Stimulated activated CD8-positive, alpha-beta memory T cell treated with anti-CD3 and anti-CD28 coated beads, Interleukin-15, amount 100 ng/mL, for 4 hours (primary cell): ENCODE data around the gene MYO7A.
A peak's percentile ranks its signal among the peaks of the same experiment; 100 is the strongest.

ENCODE experiments used
- DNase-seq, 2 donors: peaks; one replicate each; pipeline ENCODE4 v3.0.0-alpha.2; 2020; ENCODE audit warnings: low read depth in 2 of 2

The MYO7A gene

GRCh38 chr11:77127920-77128691, at the start of gene MYO7A:
Gene MYO7A (plus strand): TSS chr11:77128246. CDS start chr11:77130635, 2,389 bp downstream.
- DNase-seq = no peak

DNA sequence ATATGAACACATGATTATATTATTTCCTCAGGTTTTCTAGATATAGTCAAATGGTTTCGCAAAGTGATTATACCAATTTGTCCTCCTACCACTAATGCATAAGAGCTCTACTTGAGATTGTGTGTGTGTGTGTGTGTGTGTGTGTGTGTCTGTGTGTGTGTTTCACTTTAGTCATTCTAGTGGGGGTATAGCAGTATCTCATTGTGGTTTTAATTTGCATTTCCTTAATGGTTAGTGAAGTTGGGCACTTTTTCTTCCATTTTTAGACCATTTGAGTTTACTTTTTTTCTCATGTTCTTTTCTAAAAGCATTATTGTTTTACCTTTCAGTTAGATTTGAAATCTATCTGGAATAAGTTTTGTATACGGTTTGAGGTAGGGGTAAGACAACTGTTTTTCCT, 48.4 kb upstream of the MYO7A start:
- DNase-seq = no peak

DNA sequence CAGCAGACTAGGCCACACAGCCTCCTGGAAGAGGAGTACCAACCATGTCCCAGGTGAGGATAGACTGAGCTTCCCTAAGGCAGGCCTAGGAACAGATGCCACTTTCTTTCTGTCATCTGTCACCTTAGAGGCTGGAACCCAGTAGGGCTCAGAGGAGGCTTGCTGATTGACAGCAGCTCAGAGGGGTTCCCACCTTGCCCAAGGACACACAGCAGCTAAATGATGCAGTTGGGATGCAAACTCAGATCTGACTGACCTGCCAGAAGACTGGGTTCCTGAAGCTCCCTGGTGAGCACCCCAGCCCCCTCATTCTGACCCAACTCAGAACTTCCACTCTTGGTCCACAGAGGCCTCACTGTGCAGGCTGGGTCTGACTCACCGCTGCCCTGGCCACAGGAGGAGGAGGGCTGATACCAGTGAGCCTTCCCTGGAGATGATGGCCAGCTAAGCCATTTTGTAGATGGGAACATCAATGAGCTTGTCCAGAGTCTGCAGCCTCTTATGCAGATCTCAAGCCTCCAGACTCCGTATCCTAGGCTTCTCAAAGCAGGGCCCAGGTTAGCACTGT, 47.3 kb upstream of the MYO7A start:
- no peak for DNase-seq

DNA sequence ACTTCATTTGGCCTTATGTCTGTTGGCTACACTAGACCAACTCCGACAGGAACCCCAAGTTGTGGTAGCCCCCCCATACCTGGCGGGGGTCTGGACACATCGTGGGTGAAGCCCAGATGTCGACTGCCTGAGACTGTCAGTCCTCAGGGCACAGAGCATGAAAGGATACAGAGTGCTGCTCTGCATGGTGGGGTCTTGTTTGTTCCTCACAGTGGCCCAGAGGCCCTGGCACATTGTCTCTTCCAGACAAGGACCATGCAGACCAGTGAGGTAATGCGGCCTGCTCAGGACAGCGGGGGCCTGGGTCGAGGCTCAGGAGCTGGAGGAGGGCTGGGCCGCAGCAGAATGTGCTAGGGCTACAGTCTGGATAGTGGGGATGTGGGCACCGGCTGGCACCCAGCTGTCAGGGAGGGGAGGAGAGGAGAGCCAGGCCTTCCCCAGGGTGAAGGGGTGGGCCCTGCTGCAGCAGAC, 46.6 kb upstream of the MYO7A start:
- no peak for DNase-seq

DNA sequence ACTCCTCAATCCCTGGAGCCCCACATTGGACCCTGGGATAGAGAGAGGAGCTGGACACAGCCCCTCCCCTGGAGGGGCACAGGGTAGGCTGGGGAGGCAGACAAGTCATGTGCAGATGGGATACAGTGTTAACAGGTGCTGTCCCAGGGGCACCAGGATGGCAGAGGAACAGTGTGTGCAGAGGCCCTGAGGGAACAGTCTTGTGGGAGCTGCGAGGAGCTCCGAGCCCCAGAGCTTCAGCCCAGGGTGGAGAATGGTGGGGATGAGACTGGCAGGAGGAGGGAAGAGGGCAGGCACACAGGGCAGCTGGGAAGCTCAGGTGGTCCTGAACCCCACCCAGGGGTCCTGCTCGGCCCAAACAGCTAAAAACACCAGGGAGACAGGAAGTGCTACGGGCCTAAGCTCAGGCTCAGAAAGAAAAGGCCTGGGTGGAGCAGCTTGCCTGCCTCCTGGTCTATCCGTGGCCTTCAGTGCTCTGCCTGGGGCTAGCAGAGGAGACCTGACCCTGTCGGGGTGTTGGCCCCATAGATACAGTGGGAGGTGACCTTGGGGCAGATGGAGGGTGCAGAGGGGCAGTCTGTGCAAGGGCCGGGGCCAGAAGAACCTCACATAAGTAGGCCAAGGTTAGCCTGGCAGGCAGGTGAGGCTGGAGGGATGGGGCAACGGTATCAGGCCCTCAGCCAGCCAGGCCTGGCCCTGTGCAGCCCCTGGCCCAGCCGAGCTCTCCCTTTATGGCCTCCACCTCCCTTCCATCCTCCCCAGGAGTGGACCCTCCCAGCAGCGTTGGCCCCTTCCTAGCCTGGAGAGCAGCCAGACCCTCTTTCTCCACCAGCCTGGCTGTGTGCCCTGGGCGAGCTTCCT, 45.8 kb upstream of the MYO7A start:
- no peak for DNase-seq

GRCh38 chr11:77082838-77083565, 45.0 kb upstream of the MYO7A start:
- DNase-seq = no peak

GRCh38 chr11:77083566-77084245, 44.3 kb upstream of the MYO7A start:
- no peak for DNase-seq

- no peak for DNase-seq
These were observed 43.4 kb upstream of the MYO7A start for GRCh38 chr11:77084581-77085191.

- DNase-seq = no peak
These were observed 42.4 kb upstream of the MYO7A start for GRCh38 chr11:77085652-77086051.

DNA sequence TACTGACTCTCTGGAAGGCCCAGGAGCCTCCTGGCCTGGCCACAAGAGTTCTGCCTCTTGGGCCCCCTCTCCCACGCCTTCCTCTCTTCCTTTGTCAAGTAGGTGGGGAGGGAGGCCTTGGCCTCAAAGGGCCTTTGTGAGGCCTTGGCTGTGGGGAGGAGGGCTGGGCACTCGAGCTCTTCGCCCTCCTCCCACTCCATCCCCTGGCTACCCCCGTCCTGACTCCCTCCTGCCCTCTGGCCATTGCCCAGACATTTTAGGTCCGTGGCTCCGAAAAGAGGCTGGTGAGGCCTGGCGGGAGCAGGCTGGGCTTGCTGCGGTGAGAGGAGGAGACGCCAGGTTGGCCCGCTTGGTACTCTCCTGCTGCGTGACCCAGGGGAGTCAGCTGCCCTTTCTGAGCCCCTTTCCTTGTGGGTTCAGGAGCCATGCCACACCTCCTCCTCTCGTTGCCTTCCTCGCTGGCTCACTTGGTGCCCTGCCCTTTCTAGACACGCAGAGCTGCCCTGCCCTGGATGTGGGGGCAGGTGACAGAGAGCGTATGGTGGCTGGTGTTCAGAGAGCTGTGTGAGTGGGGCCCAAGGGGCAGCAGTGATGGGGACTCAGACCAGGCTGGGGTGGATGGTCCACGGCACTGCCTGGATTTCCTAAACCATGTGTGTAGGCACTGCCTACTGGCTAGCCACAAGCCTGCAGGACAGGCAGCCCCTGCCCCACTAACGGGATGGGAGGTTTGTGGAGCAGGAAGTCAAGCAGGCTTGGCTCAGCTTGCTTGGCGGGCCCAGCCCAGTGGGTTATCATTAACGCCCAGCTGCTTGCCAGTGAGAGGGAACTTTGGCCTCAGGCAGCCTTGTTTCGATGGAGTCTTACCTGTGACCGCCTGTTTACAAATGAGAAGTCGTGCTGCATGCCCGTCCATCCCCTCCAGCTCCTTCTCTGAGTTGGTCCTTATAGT, 41.2 kb upstream of the MYO7A start:
- DNase-seq = no peak

DNA sequence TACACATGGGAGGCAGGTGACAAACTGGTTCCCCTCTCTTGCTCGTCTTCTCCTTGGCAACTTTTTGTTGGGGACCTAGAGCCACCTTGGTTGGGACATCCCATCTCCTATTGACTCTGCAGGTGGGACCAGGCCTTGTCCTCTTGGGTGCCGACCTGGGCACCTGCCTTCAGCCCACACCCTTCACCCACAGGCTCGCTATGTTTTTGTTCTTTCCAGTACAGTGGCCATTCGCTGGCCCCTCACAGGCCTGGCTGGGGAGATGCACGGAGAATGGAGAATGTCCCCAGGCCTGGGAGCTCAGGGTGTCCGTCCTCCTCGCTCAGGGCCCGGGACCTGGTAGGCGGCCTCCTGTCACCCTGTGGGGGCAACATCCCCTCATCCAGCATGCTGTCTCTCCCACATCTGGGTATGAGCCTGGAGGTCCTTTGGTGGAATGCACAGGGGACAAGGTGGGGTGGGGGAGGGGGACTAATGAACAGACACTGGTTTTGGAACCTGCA, 40.3 kb upstream of the MYO7A start:
- DNase-seq = no peak

DNA sequence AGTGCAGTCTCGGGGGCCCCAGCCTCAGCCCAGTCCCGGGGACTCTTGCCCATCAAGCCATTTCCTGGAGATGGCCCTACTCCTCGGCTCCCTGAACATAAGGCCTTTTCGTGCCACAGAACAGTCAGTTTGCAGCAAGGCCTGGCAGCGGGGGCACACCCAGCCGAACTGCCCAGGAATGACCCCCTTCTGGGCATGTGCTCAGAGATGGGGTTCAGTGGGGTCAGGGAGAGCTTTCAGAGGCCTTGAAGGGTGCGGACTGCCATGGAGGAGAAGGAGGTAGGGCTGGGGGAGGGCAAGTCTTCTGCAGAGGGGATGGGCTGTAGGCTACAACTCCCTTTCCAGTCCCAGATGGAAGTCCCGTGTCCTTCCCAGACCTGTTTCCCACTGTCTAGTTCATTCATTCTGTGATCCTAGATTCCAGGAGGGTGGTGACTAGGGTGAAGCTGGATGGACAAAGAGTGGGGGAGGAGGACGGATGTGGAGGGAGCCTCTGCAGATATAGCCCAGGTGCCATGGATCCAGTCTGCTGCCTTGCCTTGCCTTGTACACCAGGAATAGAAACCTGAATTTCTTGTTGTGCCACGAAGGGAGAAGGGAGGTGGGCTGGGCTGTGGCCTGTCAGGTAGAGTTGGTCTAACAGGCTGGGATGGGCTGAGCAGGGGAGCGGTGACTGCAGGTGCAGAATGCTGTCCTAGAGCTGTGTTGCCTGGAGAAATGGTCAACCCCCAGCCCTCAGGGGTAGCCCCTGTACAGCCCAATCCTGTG, 39.6 kb upstream of the MYO7A start:
- DNase-seq = no peak

GRCh38 chr11:77089004-77089545, 39.0 kb upstream of the MYO7A start:
- no peak for DNase-seq

DNA sequence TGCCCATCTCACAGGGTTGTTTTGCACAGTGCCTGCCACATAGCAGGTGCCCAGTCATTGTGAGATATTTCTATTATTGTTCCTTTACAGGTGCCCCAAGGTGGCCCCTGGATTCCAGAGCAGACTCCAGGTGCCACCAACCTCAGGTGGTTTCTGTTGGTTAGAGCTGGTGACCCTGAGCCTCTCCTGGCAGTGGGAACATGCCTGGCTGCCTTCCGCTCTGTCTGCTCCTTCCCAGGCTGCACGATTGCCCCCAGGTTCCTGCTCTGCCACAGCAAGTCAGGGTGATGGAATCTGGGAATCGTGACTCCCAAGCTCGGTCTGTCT, 38.0 kb upstream of the MYO7A start:
- DNase-seq = no peak

GRCh38 chr11:77090373-77091111, 37.5 kb upstream of the MYO7A start:
- DNase-seq = no peak

- peak; percentile 28 to 60 for DNase-seq
These were observed 36.7 kb upstream of the MYO7A start for GRCh38 chr11:77091146-77091940.

DNA sequence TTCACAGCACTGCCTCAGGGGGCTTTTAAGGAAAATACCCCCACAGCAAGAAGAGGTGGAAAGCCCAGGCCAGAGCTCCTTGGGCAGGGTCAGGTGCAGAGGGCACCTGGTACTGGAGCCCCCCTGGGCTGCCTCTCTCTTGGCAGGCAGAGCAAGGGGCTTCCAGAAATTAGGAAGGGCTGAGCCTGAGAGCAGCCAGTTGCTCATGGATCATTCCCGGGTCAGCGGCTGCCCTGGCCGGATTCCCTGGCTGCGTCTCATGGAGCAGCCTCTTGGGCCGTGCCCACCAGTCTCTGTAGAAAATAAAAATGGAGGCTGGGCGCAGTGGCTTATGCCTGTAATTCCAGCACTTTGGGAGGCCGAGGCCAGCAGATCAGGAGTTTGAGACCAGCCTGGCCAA, 35.7 kb upstream of the MYO7A start:
- no peak for DNase-seq
